Stimulated activated CD4-positive, alpha-beta T cell treated with anti-CD3 and anti-CD28 coated beads, Interleukin-1b, Interleukin-23, amount 100 ng/mL, for 4 hours (primary cell): Measurements from ENCODE around the gene ANKRD12.

ENCODE experiments used
- DNase-seq, 2 donors: peaks; one replicate each; pipeline ENCODE4 v3.0.0-alpha.2; 2020; ENCODE audit warnings: low read depth in 2 of 2

ANKRD12 gene

DNA sequence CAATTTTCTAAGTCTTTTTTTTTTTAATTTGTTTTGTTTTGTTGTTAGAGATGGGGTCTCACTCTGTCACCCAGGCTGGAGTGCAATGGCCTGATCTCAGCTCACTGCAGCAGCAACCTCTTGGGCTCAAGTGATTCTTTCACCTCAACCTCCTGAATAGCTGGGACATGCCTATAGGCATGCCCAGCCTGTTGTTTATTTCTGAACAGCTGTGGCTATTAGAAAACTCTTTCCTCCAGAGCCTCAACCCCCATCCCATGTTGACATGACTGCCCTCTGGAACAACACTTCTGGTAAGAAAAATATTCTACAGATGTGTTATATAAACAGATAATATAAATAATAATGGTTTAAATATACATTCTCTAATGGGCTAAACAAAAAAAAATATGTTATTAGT, 153.6 kb downstream of the ANKRD12 start:
- no peak for DNase-seq

DNA sequence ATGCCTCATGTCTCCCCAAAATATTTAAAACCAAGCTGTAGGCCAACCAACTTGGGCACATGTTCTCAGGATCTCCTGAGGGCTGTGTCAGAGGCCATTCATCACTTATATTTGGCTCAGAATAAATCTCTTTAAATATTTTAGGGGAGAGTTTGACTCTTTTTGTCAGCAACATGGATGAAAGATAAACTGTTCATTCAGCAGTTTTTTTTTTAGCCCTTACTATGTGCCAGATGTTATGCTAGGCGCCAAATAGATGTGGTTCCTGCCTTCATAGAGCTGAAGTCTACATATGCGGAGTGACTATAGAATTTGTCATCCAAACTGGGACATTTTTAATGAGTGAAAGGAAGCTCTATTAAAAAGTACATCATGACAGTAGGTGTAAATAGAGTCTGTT, 155.5 kb downstream of the ANKRD12 start:
- no peak for DNase-seq

DNA sequence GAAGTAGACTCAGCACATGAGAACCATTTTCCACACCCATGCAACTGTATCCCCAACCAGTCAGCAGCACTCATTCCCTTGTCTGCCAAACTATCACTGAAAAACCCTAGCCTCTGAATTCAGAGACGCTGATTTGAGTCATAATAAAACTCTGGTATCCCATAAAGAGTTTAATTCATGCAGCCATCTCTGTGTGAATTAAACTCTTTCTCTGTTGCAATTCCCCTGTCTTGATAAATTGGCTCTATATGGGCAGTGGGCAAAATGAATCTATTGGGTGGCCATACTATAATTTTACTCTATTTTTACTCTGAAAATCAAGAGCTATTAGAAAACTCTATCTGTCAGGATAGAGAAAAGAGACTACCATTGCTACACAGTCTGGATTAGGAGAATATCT, 157.4 kb downstream of the ANKRD12 start:
- DNase-seq, result no peak

DNA sequence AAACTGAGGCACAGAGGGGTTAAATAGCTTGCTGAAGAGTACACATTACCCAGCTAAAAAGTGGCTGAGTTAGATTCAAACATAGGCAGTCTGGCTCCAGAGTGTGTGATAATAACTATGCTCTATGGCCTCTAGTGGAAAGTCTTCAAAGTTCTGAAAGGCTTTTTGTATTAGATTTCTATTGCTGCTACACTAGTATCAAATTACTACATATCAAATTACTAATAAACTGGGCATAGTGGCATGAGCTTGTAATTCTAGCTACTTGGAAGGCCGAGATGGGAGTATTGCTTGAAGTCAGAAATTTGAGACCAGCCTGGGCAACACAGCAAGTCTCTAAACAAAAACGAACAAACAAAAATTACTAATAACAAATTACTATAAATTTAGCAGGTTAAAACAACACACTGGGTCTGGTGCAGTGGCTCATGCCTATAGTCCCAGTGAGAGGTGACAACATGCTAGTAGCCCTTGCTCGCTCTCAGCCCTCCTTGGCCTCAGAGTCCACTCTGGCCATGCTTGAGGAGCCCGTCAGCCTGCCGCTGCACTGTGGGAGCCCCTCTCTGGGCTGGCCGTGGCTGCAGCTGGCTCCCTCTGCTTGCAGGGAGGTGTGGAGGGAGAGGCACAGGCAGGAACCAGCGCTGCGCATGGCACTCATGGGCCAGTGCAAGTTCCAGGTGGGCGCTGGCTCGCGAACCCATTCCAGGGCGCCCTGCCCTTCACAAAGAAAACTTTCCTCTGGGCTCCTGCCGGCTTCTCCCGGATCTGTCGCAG, 159.8 kb downstream of the ANKRD12 start:
- no peak for DNase-seq

DNA sequence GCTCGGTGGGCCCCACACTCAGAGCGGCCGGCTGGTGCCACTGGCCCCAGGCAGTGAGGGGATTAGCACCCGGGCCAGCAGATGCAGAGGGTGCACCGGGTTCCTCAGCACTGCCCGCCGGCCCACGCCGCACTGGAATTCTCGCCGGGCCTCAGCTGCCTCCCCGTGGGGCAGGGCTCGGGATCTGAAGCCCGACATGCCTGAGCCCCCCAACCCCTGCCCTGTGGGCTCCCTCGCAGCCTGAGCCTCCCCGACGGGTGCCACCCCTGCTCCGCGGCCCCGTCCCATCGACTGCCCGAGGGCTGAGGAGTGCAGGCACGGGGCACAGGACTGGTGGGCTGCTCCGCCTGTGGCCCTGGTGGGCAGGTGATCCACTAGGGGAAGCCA, 160.4 kb downstream of the ANKRD12 start:
- DNase-seq, result no peak

DNA sequence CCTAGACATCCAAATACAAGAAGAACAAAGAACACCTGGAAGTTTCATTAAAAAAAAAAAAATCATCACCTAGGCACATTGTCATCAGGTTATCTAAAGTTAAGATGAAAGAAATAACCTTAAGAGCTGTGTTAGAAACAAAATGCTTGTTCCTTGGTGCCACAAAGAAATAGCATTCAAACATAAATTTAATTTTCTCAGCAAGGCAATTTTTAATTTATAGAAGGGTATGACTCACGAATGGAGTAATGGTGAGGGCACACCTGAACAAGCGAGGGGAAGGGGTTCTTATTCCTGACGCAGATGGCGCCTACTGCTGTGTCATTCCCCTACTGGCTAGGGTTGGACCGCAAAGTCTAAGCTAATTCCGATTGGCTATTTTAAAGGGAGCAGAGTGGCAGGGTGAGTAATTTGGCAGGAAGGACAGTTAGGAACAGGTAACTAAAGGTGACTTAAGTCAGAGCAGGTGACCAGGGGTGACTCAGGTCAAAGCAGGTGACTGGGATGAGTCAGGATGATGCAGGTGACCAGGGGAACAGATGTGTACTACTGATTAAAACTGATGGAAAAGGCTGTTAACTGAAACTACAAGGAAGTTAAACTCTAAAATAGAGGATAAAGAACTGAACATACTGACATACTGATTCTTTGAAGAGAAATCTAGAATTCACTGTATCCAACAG, 167.9 kb downstream of the ANKRD12 start:
- DNase-seq, result no peak

DNA sequence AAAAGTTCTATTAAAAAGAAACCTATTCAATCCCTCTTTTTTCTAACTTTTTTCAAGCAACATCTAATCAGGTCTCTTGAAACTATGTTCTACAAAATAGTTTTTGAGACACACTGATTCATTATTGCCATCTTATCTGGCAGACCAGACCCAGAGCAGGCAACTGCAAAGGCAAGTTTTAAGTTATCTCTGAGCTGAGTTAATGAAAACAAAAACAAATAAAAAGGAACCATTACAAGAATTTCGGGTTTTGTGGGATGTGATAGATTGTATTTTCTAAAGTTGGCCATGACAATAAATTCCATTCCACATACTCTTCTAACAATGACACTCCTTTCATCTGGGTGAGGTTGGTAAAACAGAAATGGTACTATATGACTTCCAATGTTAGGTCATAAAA, 182.8 kb downstream of the ANKRD12 start:
- DNase-seq, result no peak

DNA sequence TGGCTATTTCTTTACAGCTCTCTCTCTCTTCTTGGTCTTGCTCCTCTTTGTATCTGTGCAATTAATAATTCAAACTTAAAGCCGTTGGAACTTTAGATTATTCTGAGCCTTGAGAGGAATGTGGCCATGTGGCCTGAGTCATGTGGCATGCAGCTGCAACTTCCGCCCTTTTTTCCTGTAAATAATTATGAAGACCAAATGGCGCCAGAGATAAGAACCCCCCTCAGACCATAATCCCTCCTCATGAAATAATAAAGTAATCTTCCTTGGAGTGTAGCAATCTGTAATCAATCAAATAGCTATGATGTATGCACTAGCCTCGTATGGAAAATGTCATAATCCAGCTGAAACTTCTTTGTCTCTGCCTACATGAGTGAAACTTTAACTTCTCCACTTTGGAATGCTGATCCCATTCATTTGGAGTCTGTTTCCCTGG, 184.5 kb downstream of the ANKRD12 start:
- no peak for DNase-seq

DNA sequence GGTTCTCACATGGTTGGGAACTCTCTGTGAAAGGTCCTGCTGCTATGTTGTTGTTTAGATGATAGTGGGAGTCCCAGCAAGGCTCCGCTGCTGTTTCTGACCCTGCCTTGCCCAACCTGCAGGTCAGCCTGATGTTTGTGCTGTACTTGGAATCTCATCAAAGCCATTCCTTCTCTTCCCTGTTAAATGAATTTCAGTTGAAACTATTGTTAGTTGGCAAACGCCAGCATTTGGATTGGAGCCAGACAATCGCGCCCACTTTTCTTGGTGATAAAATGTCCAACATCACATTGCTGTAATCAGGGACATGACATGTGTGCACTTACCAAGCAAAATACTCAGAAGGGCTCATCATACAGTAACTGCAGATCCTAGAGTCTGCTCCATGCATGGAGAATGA, 185.2 kb downstream of the ANKRD12 start:
- no peak for DNase-seq

DNA sequence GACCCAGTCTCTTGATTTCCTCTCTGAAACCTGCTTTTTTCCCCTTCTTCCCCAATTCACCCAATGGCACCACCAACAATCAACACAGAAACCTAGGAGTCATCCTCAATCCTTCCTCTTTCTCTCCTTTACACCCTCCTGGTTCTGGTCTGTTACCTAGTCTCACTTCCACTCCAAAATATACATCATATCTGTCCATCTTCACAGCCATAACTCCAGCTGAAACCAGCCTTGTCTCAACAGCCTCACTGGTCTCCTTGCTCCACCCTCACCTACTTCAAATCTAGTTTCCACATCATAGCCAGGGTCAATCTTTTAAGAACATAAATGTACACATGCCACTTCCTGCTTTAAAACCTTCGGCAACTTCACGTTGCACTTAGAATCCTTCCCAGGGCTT, 186.2 kb downstream of the ANKRD12 start:
- DNase-seq, result no peak

DNA sequence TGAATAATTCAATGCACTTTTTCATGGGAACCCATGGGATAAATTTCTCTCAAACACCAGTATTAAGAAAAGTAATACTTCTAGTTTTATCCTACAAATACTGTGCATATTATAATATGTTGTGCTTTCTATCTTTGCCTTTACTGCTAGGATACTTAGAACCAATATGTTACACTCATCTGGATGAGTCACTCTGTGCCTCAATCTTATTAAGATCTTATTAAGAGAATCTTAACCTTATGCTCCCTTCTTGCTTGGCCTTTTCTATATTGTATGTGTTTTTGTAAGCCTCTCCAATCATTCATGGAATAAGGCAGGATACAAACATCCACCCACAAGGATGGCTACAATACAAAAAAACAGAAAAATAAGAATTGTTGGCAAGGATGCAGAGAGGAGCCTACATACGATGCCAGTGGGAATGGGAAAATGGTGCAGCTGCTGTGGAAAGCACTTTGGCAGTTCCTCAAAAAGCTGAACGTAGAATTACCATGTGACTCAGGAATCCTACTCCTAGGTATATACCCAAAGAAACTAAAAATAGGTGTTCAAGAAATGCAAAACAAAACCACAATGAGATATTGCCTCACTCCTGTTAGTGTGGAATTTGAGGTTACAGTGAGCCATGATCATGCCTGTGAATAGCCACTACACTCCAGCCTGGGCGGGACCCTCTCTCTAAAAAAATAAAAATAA, 187.3 kb downstream of the ANKRD12 start:
- no peak for DNase-seq

DNA sequence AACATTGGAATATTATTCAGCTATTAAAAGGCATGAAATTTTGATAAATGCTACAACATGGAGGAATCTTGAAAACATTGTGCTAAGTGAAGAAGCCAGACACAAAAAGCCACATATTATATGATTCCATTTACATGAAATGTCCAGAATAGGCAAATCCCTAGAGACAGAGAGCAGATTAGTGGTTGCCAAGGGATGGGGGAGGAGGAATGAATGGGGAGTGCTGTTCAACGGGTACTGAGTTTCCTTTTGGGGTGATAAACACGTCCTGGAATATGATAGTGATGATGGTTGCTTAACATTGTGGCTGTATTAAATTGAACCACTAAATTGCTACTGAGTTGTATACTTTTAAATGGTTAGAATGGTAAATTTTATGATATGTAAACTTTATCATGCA, 189.1 kb downstream of the ANKRD12 start:
- no peak for DNase-seq

DNA sequence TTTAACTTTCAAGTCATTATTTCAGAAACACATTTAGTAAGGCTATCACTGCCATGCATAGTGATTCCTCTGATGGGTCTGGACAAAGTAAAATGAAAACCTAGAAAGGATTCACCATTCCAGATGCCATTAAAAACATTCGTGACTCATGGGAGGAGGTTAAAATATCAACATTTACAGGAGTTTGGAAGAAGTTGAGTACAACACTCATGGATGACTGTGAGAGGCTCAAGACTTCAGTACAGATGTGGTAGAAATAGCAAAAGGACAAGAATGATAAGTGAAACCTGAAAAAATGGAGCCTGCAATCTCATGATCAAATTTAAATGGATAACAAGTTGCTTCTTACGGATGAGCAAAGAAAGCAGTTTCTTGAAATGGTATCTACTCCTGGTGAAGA, 192.2 kb downstream of the ANKRD12 start:
- no peak for DNase-seq

DNA sequence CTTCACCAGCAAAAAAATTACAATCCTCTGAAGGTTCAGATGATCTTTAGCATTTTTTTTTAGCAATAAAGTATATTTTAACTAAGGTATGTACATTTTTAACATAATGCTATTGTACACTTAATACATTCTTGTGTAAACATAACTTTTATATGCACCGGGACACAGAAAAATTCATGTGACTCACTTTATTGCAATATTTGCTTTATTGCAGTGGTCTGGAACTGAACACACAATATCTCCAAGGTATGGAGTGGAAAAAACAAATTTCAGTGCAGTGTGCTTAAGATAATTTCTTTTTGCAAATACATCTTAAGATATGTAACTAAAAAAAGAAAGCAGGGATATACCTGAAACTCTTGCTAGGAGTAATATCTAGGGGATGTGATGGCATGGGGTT, 192.9 kb downstream of the ANKRD12 start:
- no peak for DNase-seq

DNA sequence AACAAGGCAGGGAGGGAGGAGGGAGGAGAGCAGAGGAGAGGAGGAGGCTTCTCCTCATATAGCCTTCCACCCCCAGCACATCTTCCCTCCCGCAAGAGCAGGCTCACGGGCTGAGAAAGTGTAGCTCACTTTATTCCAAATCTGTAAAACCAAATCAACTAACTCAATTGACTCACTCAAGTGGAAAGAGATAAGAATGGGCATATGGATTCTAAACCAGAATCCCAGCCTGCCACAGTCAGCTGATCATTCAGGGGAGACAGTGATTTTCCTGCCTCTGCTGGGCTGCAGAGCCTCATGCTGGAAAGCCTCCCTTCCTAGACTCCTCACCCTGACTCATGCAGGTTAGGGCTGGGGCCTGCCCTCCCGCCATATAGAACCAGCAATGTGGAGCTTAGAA, 193.8 kb downstream of the ANKRD12 start:
- DNase-seq, result no peak

DNA sequence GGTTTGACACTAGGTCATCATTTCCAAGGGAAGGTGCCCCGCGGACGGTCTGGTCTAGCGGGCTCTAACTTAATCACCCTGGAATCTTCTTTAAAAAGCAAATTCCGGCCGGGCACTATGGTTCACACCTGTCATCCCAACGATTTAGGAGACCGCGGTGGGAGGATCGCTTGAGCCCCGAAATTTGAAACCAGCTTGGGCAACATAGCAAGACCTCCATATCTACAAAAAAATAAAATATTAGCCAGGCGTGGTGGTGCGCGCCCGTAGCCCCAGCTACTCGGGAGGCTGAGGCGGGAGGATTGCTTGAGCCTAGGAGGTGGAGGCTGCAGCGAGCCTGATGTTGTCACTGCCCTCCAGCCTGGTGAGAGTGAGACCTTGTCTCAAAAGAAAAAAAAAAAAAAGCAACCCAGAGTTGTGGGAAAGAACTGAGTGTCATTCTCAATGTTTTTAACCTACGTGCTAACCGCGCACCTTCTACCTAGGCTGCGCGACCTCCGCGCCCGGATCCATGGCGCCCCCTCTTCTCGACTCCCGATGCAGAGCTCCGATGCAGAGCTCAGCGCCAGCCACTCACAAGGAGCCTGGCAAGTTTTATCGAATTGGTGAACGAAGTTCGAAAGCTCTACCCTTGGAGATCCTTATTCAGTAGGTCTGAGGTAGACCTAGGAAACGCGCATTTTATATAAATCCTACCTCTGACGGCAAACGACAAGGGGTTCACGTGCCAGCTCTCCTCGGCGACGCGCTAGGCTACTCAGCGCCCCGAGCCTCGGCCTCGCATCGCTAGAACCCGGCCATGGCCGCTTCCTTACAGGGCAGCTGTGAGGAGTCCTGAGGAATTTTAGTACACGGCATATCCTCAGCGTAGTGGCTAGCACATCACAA, 197.1 kb downstream of the ANKRD12 start:
- peak in 1 of 2 donors; percentile 10 for DNase-seq

DNA sequence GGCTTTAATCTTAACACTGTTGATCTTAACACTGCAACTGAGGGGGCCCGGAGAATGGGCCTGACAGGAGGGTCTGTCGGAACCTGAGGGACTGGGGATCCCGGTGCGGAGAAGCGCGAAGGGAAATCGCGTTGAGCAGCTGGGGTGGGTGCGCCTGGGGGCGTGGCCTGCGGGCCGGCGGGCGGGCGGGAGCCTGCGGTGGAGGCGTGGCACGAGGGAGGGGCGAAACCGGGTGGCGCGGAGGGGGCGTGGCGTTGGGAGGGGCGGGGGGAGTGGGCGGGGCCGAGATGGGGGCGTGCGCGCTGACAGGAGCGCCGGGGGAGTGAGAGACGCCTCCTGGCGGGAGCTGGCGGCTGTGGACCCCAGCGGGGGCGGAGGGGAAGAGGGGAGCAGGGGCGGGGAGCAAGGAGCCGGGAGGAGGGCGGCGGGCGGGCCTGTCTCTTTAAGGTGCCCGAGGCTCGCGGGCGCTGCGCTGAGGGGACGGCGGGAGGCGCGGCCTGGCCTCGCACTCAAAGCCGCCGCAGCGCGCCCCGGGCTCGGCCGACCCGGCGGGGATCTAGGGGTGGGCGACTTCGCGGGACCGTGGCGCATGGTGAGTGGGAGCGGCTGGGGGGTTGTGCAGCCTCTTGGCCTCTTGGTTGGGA, 197.9 kb downstream of the ANKRD12 start, which contains the start of gene TWSG1:
Gene TWSG1 (plus strand): TSS at position 445 of the 644 bp plus-strand sequence. CDS start 2,457 bp downstream, outside the sequence.
- peak; percentile 92 to 93 for DNase-seq

DNA sequence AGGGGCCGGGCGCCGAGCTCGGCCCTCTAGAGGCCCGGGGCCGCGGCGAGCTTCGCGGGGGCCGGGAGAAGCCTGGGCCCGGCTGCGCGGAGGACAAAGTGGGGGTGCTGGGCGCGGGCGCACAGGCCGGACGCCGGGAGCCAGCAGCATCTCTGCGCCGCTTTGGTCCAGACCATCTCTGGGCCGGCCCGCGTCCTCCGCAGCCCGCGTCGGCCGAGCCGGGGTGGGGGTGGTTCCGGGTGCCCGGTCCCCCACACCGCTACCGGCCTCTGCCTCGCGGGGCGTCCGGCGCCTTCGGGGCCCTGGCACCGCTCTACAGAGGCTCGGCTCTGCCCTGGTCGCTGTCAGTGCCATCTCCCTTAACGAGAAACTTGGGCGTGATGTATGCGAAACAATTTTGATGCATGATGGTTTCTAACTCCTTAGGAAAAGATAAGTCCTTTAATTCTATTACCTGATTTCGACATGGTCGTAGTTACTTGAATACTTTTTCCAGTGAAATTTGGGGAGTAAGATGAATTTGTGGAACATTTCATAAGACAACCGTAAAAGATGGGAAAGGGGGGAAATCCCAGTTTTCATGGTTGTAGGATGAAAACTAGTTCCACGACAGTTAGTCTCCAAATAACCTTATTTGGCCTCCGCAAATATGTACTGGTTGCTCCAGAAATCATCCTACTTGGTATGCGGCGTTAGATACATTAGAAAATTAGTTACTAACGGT, 198.6 kb downstream of the ANKRD12 start:
- DNase-seq, result peak; percentile 2 to 25
